SK-N-SH (cell line): ENCODE results near the gene PSMD13.

ENCODE experiments used
- CHD2 ChIP-seq: fragments of 150-350 bp; IDR thresholded peaks from 2 replicates; pipeline ENCODE4 v1.6.1; 2018; ENCODE audit warnings: low read length; ENCODE audit not compliant: partially characterized antibody
- CTCF ChIP-seq: fragments of 200-600 bp; sonication (generic); IDR thresholded peaks from 2 replicates; pipeline ENCODE4 v1.6.1; 2017; ENCODE audit warnings: antibody characterized with exemption, mild to moderate bottlenecking, moderate library complexity
- ELF1 ChIP-seq: IDR thresholded peaks from 2 replicates; pipeline ENCODE4 v1.4.0; 2012
- FOXJ3 ChIP-seq: sonication (generic); formaldehyde crosslinking; IDR thresholded peaks from 2 replicates; pipeline ENCODE4 v1.5.1; 2020; ENCODE audit warnings: mild to moderate bottlenecking, missing genetic modification reagents
- JUND ChIP-seq: IDR thresholded peaks from 2 replicates; pipeline ENCODE4 v1.4.0; 2012
- PBX3 ChIP-seq: IDR thresholded peaks from 2 replicates; pipeline ENCODE4; 2012
- POLR2AphosphoS5 ChIP-seq: IDR thresholded peaks from 2 replicates; pipeline ENCODE4 v1.6.1; 2012; ENCODE audit warnings: low read depth, low read length
- RAD21 ChIP-seq: IDR thresholded peaks from 2 replicates; pipeline ENCODE4 v1.6.1; 2012; ENCODE audit warnings: mild to moderate bottlenecking, low read length
- RCOR1 ChIP-seq: fragments of 150-350 bp; IDR thresholded peaks from 2 replicates; pipeline ENCODE4 v1.6.1; 2017; ENCODE audit warnings: antibody characterized with exemption, low read length
- REST ChIP-seq: IDR thresholded peaks from 2 replicates; pipeline ENCODE4 v1.6.1; 2012; ENCODE audit warnings: mild to moderate bottlenecking, low read depth, low read length, moderate library complexity
- RXRA ChIP-seq: IDR thresholded peaks from 2 replicates; pipeline ENCODE4 v1.4.0; 2012; ENCODE audit warnings: low read depth, mild to moderate bottlenecking, borderline replicate concordance
- TCF12 ChIP-seq: IDR thresholded peaks from 2 replicates; pipeline ENCODE4 v1.4.0; 2012
- YY1 ChIP-seq: IDR thresholded peaks from 2 replicates; pipeline ENCODE4 v1.4.0; 2012; ENCODE audit warnings: low read depth, mild to moderate bottlenecking
- ZBTB33 ChIP-seq: IDR thresholded peaks from 2 replicates; pipeline ENCODE4 v1.4.0; 2012; ENCODE audit warnings: low read depth, borderline replicate concordance

- TF ChIP-seq RXRA (no peak), POLR2AphosphoS5 (no peak; the same call in none of the 2 replicates), RCOR1 (no peak), TCF12 (no peak), CTCF (no peak), ELF1 (no peak), CHD2 (peak; percentile 49), RAD21 (no peak), PBX3 (no peak), ZBTB33 (no peak), REST (no peak), FOXJ3 (CRISPR knock-in tag) (no peak), YY1 (no peak), JUND (no peak)
Measured at GRCh38 chr11:208181-208916, 28.4 kb upstream of the PSMD13 start.
